ENCODE results near the gene JUNB. TPM values are rescaled to one million over a fixed set of nuclear protein-coding genes. Genes with fewer than 3 reads are reported as not detected.
A peak's percentile ranks its signal among the peaks of the same experiment; 100 is the strongest.

The JUNB gene
- total RNA-seq, 1 experiment from 2014 or later, result 112 TPM

DNA sequence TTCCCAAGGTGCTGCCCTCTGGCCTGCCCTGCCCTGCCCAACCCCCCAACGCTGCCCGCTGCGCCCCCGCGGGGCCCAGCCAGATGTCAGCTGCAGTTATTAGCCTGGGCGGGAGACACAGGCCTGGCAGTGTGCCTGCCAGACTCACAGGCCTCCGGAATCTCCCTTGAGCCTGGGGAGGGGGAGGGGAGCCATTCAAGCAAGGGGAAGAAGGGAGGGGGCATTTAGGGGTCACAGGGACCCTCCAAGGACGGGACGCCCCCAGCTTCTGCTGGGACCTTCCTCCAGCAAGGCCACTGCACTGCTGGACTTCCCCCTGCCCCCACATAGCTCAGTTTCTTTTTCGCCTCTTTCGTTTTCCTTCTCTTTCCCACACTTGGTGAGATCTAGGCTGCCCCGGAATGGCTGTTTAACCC is 2.6 kb upstream of the JUNB start:
- DNase-seq (ENCODE audit: low read depth in 1 of 2, low spot score in 2 of 2), result peak; percentile 69 to 80
- Histone ChIP-seq H3K4me3 (peak overlapping the region; percentile 37), H3K9me3 (replicated peaks) (no peaks in the 10 kb centered on the region), H3K4me1 (replicated peaks) (peaks cover 78% of the 10 kb centered on the region), H3K27me3 (replicated peaks) (no peaks in the 10 kb centered on the region), H3K36me3 (peaks cover 16% of the 10 kb centered on the region), H3K27ac (peak overlapping the region; percentile 69)

DNA sequence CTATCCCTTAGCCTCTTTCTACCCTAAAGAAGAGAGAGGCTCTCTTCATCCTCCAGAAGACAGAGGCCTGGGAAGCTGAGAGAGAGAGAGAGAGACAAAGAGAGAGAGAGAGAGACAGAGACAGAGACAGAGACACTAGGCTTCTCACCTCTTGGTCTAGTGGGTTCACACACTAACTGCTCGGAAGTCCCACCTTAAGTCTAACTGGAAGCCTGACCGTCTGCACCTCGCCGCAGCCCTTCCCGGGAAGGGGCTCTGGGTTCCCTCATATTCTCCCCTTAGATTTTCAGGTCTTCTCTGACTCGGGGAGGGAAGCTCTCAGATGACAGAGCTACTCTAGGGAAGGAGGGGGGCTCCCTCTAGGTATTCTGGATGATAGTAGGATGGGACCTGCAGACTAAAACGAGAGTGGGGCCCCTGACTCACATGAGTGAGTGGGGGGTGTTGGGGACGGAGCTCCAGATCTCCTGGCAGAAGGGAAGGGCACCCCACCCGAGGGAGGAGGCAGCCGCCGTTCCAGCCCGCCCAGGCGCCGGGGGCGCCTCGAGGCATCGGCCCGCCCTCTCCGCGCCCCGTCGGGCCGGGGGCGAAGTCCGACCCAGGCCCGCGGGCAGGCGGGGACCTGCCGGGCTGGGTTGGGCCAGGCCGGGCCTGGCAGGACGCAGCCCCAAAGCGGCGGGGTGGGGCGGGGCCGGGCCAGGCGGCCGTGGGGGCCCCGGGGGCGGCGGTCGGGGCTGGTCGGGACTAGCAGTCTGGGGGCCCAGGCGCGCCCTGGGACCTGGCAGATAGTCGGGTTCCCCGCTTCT is 2.0 kb upstream of the JUNB start:
- peak in 1 of 2 experiments; percentile 64 for DNase-seq (ENCODE audit: low read depth in 1 of 2, low spot score in 2 of 2)
- peaks cover 78% of the 10 kb centered on the region for H3K4me1 ChIP-seq (replicated peaks)
- H3K36me3 ChIP-seq, result peaks cover 16% of the 10 kb centered on the region

DNA sequence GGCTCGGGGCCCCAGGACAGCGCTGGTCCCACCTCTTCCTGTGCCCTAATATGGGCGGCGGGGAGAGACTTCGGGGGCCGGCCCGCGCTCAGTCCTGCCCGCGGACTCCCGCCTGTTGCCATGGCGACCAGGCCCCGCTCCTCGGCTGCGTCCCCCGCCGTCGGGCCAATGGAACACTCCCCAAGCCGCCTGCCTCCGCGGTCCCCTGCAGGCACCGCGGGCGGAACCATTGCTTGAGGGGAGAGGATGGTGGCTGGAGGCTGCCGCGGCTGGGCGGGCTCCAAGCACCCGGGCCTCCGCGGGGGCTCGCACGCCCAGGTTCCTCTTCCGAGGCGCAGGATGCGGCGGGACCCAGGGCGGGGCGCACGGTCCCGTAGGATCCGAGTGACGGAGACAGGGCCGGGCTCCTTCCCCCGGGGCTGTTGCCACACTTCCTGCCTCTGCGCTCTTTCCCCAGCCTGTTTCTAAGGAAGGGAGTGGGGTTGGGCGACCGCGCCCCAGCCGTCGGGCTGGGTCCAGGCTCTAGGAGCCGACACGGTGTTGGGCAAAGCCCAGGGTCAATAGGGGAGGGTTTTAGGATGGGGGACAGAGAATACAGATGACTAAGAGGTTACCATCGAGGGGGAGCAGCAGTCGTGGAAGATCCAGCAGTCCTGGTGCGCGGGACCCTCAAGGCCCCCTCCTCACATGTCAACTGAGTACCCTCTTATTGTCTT is 1.2 kb upstream of the JUNB start:
- peaks cover 74% of the 10 kb centered on the region for H3K4me1 ChIP-seq (replicated peaks)
- DNase-seq (ENCODE audit: low read depth in 1 of 2, low spot score in 2 of 2), result peak; percentile 96
- H3K27ac ChIP-seq, result peak overlapping the region; percentile 69
- H3K9me3 ChIP-seq (replicated peaks), result no peaks in the 10 kb centered on the region
- H3K4me3 ChIP-seq, result peak overlapping the region; percentile 37
- H3K27me3 ChIP-seq (replicated peaks), result no peaks in the 10 kb centered on the region
- peaks cover 16% of the 10 kb centered on the region for H3K36me3 ChIP-seq

More for the DNA sequence above, 2.0 kb upstream of the JUNB start:
- peak overlapping the region; percentile 37 for H3K4me3 ChIP-seq
- H3K27ac ChIP-seq, result peak overlapping the region; percentile 69
- H3K9me3 ChIP-seq (replicated peaks), result no peaks in the 10 kb centered on the region
- H3K27me3 ChIP-seq (replicated peaks), result no peaks in the 10 kb centered on the region

DNA sequence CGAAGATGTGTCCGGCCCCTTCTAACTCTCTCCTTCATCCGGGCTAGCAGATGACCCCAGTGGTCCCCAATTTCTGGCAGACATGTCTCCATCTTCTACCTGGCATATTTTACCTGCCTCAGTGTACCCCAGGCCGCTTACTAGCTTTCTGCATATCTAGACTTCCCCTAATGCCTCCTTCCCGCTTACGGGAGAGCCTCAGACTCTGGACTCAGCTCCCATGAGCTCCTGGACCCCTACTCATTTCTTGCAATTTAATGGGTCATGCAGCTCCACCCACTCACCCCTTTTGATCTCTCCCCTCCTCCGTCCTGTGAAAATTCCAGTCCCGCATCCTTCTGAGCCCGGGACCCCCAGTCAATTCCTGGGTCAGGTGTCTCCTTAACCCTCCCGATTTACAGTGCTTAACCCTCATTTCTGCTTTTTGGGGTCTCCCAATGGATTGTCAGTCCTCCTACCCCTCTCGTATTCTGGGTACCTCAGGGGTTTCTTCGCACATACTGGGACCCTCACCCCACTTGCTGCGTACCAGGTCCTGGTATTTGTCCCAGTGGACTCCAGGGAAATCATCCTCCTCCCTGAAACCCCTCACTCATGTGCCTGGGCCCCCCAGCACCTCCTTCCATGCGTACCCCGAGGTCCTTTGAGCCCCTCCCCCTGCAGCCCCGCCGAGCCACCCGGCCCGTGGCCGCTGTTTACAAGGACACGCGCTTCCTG is 500 bp upstream of the JUNB start:
- peaks cover 67% of the 10 kb centered on the region for H3K4me1 ChIP-seq (replicated peaks)
- no peaks in the 10 kb centered on the region for H3K27me3 ChIP-seq (replicated peaks)
- H3K36me3 ChIP-seq, result peaks cover 16% of the 10 kb centered on the region
- DNase-seq (ENCODE audit: low read depth in 1 of 2, low spot score in 2 of 2), result no peak
- H3K9me3 ChIP-seq (replicated peaks), result no peaks in the 10 kb centered on the region
- peak overlapping the region; percentile 70 for H3K4me3 ChIP-seq
- H3K27ac ChIP-seq, result peak overlapping the region; percentile 69

DNA sequence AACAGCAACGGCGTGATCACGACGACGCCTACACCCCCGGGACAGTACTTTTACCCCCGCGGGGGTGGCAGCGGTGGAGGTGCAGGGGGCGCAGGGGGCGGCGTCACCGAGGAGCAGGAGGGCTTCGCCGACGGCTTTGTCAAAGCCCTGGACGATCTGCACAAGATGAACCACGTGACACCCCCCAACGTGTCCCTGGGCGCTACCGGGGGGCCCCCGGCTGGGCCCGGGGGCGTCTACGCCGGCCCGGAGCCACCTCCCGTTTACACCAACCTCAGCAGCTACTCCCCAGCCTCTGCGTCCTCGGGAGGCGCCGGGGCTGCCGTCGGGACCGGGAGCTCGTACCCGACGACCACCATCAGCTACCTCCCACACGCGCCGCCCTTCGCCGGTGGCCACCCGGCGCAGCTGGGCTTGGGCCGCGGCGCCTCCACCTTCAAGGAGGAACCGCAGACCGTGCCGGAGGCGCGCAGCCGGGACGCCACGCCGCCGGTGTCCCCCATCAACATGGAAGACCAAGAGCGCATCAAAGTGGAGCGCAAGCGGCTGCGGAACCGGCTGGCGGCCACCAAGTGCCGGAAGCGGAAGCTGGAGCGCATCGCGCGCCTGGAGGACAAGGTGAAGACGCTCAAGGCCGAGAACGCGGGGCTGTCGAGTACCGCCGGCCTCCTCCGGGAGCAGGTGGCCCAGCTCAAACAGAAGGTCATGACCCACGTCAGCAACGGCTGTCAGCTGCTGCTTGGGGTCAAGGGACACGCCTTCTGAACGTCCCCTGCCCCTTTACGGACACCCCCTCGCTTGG is 966 bp downstream of the JUNB start:
- Histone ChIP-seq H3K27me3 (replicated peaks) (no peaks in the 10 kb centered on the region), H3K36me3 (peaks cover 16% of the 10 kb centered on the region), H3K9me3 (replicated peaks) (no peaks in the 10 kb centered on the region), H3K4me1 (replicated peaks) (peaks cover 56% of the 10 kb centered on the region), H3K27ac (peak overlapping the region; percentile 93), H3K4me3 (peak overlapping the region; percentile 70)
- DNase-seq (ENCODE audit: low read depth in 1 of 2, low spot score in 2 of 2), result peak; percentile 68 to 74

DNA sequence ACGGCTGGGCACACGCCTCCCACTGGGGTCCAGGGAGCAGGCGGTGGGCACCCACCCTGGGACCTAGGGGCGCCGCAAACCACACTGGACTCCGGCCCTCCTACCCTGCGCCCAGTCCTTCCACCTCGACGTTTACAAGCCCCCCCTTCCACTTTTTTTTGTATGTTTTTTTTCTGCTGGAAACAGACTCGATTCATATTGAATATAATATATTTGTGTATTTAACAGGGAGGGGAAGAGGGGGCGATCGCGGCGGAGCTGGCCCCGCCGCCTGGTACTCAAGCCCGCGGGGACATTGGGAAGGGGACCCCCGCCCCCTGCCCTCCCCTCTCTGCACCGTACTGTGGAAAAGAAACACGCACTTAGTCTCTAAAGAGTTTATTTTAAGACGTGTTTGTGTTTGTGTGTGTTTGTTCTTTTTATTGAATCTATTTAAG is 1.6 kb downstream of the JUNB start:
- DNase-seq (ENCODE audit: low read depth in 1 of 2, low spot score in 2 of 2), result no peak
- Histone ChIP-seq H3K4me1 (replicated peaks) (peaks cover 50% of the 10 kb centered on the region), H3K27ac (peak overlapping the region; percentile 93), H3K27me3 (replicated peaks) (no peaks in the 10 kb centered on the region), H3K36me3 (peaks cover 16% of the 10 kb centered on the region), H3K9me3 (replicated peaks) (no peaks in the 10 kb centered on the region), H3K4me3 (peak overlapping the region; percentile 70)

DNA sequence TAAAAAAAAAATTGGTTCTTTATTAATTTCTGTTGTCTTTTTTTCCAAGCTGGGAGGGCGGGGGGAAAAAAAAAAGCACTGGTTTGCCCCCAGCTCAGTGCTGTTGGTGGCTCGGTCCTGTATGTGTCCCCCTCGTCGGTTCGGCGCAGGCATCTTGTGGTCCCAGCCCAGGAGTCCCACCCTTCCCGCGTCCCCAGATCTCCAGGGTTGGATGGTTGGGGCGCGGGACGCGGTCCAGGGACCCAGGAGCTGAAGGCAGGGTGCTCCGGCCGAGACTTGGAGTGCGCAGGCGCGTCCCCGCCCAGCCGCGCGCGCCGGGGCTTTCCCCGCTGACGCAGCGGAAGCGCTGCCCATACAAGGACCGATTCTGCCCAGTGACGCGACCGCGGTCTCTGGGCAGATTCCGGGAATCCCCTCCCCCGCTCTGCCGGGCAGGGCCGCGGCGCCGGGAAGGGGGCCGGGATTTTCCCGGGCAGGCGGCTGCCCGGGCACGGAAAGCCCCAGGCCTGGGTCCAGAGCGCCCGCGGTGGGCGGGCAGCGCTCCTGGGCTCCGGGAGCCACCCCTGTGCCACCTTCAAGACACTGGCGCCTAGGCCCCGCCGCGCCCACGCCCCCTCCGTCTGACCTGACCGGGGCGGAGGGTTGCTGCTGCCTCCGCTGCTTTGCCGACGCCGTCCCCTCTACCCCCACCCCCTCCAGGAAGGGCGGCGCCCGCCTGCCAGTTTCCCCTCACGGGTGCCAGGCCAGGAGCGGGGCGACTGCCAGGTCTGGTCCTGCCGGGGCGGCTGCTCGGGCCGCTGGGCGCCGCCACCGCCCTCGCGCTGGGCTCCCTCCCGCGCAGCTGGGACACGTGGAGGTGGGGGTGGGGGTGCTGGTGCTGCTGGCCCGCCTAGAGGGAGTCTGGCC is 2.3 kb downstream of the JUNB start:
- H3K36me3 ChIP-seq, result peaks cover 16% of the 10 kb centered on the region
- peak overlapping the region; percentile 93 for H3K27ac ChIP-seq
- peak; percentile 94 to 99 for DNase-seq (ENCODE audit: low read depth in 1 of 2, low spot score in 2 of 2)
- no peaks in the 10 kb centered on the region for H3K9me3 ChIP-seq (replicated peaks)
- peak overlapping the region; percentile 70 for H3K4me3 ChIP-seq
- peaks cover 43% of the 10 kb centered on the region for H3K4me1 ChIP-seq (replicated peaks)
- no peaks in the 10 kb centered on the region for H3K27me3 ChIP-seq (replicated peaks)

DNA sequence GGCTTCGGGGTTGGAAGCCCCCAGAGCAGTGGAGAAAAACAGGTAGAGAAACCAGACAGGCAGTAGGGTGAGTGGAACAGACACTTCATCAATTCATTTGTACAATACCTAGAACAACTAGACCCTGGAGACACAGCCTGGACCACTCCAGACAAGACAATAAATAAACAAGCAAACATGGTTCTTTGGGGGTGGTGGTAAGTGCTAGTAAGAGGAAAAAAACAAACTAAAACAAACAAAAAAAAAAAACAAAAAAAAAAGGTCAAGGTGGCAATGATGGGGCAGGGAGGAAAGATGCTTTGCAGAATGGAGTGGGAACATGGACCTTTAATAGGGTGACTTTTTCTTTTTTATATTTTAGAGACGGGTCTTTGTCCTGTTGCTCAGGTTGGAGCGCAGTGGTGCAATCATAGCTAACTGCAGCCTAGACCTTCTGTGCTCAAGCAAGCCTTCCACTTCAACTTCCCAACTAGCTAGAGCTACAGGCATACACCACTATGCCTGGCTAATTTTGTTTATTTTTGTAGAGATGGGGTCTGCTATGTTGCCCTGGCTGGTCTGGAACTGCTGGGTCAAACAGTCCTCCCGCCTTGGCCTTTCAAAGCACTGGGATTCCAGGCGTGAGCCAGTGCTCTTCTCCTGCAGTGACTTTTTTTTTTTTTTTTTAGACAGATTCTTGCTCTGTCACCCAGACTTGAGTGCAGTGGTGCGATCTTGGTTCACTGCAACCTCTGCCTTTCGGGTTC is 3.1 kb downstream of the JUNB start:
- Histone ChIP-seq H3K9me3 (replicated peaks) (no peaks in the 10 kb centered on the region), H3K27ac (peak overlapping the region; percentile 93), H3K27me3 (replicated peaks) (no peaks in the 10 kb centered on the region), H3K4me3 (peak overlapping the region; percentile 70), H3K4me1 (replicated peaks) (peaks cover 35% of the 10 kb centered on the region), H3K36me3 (peaks cover 16% of the 10 kb centered on the region)
- no peak for DNase-seq (ENCODE audit: low read depth in 1 of 2, low spot score in 2 of 2)

DNA sequence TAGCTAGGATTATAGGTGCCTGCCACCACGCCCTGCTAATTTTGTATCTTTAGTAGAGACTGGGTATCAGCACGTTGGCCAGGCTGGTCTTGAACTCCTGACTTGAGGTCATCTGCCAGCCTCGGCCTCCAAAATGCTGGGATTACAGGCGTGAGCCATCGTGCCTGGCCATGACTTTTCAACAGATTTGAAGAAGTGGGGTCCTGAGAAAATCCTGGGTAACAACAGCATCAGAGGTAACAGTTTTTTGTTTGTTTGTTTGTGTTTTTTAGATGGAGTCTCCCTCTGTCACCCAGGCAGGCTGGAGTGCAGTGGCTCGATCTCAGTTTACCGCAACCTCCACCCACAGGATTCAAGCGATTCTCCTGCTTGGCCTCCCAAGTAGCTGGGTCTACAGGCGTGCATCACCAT is 3.7 kb downstream of the JUNB start:
- peaks cover 1% of the 10 kb centered on the region; the same call in 1 of the 2 replicates for H3K27me3 ChIP-seq (replicated peaks)
- H3K4me1 ChIP-seq (replicated peaks), result peaks cover 29% of the 10 kb centered on the region
- no peak overlapping the region for H3K4me3 ChIP-seq
- no peak overlapping the region for H3K27ac ChIP-seq
- H3K9me3 ChIP-seq (replicated peaks), result no peaks in the 10 kb centered on the region
- DNase-seq (ENCODE audit: low read depth in 1 of 2, low spot score in 2 of 2), result no peak
- H3K36me3 ChIP-seq, result peaks cover 16% of the 10 kb centered on the region

DNA sequence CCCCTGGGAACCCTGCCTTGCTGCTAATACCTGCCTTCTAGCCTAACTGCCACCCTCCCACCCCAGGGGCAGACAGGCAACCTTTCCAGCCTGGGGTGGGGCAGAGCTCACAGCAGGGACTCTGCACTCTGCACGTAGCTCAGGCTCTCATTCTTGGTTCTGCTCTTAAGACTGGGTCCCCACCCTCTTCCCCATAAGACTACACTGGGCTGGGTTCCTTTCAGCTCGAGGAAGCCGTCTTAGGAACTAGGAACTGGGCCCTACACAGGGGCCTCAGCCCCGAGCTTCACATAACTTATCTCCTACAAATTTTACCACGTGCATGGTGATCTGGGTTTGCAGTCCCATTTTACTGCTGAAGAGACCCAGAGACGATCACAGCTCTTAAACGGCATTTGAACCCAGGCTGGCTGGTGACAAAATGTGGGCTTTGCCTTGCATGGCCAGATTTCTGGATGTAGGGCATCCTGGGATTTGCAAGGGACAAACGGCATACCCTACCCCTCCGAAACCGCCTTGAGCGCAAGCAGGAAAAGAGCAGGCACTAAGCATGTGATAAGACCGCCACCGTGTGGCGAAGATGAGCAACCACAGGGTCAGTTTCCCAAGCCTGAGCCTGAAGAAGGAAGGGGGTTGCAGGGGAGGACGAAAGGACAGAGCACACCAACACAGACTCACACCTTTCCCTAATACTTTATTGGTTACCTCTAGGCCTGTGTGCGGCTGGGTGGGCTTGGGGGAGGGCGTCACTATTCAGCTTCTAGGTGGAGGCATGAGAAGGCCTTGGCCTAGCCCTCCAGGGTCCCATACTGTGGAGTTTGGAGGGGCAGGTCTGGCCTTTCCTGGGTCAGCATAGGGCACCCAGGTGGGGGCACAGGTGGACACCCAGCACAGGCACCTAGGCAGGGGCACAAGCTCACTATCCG is 5.1 kb downstream of the JUNB start:
- H3K4me1 ChIP-seq (replicated peaks), result peaks cover 18% of the 10 kb centered on the region
- H3K27ac ChIP-seq, result no peak overlapping the region
- H3K9me3 ChIP-seq (replicated peaks), result no peaks in the 10 kb centered on the region
- peaks cover 16% of the 10 kb centered on the region for H3K27me3 ChIP-seq (replicated peaks)
- H3K36me3 ChIP-seq, result peaks cover 16% of the 10 kb centered on the region
- H3K4me3 ChIP-seq, result no peak overlapping the region
- peak; percentile 79 to 82 for DNase-seq (ENCODE audit: low read depth in 1 of 2, low spot score in 2 of 2)

DNA sequence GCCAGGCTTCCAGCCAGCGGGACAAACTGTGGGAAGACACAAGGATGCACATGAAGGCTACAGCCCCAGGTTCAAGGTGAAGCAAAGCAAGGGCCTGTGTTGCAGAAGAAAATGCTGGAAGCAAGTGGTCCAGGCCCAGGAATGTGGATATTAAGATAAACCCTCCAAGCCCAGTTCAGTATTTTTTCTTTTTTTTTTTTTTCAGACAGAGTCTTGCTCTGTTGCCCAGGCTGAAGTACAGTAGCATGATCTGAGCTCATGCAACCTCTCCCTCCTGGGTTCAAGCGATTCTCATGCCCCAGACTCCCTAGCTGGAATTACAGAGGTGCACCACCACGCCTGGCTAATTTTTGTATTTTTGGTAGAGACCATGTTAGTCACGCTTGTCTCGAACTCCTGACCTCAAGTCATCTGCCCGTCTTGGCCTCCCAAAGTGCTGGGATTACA is 5.9 kb downstream of the JUNB start:
- Histone ChIP-seq H3K4me1 (replicated peaks) (peaks cover 24% of the 10 kb centered on the region), H3K27me3 (replicated peaks) (peaks cover 23% of the 10 kb centered on the region), H3K36me3 (peaks cover 11% of the 10 kb centered on the region), H3K9me3 (replicated peaks) (no peaks in the 10 kb centered on the region), H3K4me3 (no peak overlapping the region), H3K27ac (no peak overlapping the region)
- no peak for DNase-seq (ENCODE audit: low read depth in 1 of 2, low spot score in 2 of 2)

All from SJSA1 (cell line).